Measurements from ENCODE around the gene VAV1.

DNA sequence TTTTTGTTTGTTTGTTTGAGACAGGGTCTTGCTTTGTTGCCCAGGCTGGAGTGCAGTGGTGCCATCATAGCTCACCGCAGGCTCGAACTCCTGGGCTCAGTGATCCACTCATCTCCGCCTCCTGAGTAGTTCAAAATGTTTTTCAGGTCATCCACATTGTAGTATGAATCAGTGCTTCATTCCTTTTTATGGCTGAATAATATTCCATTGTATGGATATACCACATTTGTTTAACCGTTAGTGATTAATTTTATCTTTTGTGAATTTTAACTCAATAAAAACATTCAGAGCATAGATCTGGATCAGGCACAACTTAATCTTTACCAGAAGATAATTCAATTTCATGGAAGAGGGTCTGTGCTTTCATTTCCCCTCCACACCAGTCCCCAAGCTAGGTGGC lies 47.7 kb downstream of the VAV1 start:
- TF ChIP-seq CTCF (IDR thresholded peaks at IDR 0.05; ENCODE audit: low read length) (no peak), EZH2 (optimal IDR thresholded peaks at IDR 0.05; ENCODE audit: low read depth, low read length) (no peak)

All from MM.1S (cell line).